A549 treated with GW870086 at 1 μM for 4 hours (cell line): ENCODE measurements around the gene TTC32. TPM values are rescaled to one million over a fixed set of nuclear protein-coding genes. Genes with fewer than 3 reads are reported as not detected.

ENCODE experiments used
- total RNA-seq: library from RNA; stranded (reverse); fragments of 200-300 nt; extraction: Qiagen RNA extraction; gene quantifications from 5 replicates; pipeline ENCODE4 v1.2.3, GENCODE V29; 2022; ENCODE audit warnings: low read depth

The TTC32 gene
- total RNA-seq: 11.7 to 14.0 TPM (median 13.4 TPM) in 5 replicates

DNA sequence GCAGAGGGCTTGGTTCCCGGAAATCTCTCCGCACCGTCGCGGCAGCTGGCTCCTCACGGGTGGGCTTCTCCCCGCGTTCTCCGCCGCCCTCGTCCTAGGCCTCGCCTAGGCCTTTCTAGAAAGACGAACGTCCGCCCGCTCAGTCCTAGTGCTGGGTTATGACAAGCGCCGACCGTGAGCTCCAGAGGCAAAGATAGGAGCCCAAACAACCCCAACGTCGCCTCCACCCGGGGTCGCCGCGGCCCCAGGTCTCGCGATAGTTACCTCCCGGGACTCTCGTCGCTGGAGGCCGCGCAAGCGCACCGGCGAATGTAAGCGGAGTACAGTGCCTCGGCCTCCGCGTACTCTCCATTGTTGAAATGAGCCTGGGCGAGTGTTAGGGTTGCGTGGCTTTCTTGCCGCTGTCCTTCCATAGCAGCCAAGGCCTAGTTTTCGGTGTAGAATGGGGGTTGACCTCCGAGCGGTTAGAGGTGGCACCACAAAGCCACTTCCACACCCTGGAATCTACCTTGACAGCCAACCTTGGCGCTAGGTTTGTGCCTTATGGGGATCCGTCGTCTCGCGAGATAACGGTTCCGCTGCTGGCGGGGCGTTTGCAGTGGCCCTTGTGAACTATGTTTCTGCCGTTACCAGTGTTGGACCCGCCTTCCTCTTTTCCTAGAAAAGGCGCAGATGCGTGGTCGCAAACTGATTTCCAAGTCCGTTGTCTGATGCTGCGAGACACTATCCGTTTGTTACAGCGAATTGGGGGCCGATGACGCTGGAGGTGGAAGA is at the start of gene TTC32:
Gene TTC32 (minus strand): TSS at position 542 of the 774 bp plus-strand sequence. CDS start 129 bp downstream, at position 413.

Other genes with a start within 250 kb of the TTC32 start
- 12.1 to 18.5 TPM (median 15.9 TPM) in 5 replicates for gene WDR35, start 88.1 kb upstream of the TTC32 start, total RNA-seq
- gene MATN3, start 110.7 kb upstream of the TTC32 start, total RNA-seq: 11.4 to 19.0 TPM (median 17.5 TPM) in 5 replicates
- 237 to 325 TPM (median 281 TPM) in 5 replicates for gene LAPTM4A, start 149.6 kb upstream of the TTC32 start, total RNA-seq